ES-I3 (cell line): Measurements from ENCODE around the gene PAX7.
"Not testable (repeated sequence)": the region's sequence is repeated elsewhere in the genome, so short reads cannot be mapped to it uniquely, and the experiment has no call there.

ENCODE experiments used
- H3K36me3 ChIP-seq: 2 replicates; pipeline ENCODE4 v1.6.1; 2013; ENCODE audit warnings: mild to moderate bottlenecking, low read length, control low read depth, moderate library complexity; ENCODE audit not compliant: insufficient read depth
- H3K4me1 ChIP-seq: 2 replicates; pipeline ENCODE4 v1.6.1; 2013; ENCODE audit warnings: mild to moderate bottlenecking, control low read depth, low read length; ENCODE audit not compliant: insufficient read depth
- H3K9ac ChIP-seq: 2 replicates; pipeline ENCODE4 v1.6.1; 2013; ENCODE audit warnings: low read depth, mild to moderate bottlenecking, low read length, moderate library complexity
- H3K9me3 ChIP-seq: 2 replicates; pipeline ENCODE4 v1.6.1; 2013; ENCODE audit warnings: mild to moderate bottlenecking, low read length, moderate library complexity; ENCODE audit not compliant: control insufficient read depth, insufficient read depth

PAX7 gene

GRCh38 chr1:18630511-18631495, at the start of gene PAX7:
Gene PAX7 (plus strand): TSS chr1:18630846. CDS start chr1:18631604, 758 bp downstream.
- Histone ChIP-seq H3K36me3 (no peaks in the 10 kb centered on the region), H3K4me1 (peaks cover 18% of the 10 kb centered on the region), H3K9me3 (no peaks in the 10 kb centered on the region), H3K9ac (peak within 1 kb of the TSS; percentile 68)

- no peaks in the 10 kb centered on the region for H3K36me3 ChIP-seq
- no peak overlapping the region for H3K9ac ChIP-seq
- peaks cover 8% of the 10 kb centered on the region for H3K4me1 ChIP-seq
- no peaks in the 10 kb centered on the region for H3K9me3 ChIP-seq
Measured at GRCh38 chr1:18581420-18581880, 49.2 kb upstream of the PAX7 start.

- Histone ChIP-seq H3K9ac (no peak overlapping the region), H3K36me3 (no peaks in the 10 kb centered on the region), H3K9me3 (no peaks in the 10 kb centered on the region), H3K4me1 (peaks cover 8% of the 10 kb centered on the region)
Measured at GRCh38 chr1:18582890-18583289, 47.8 kb upstream of the PAX7 start.

GRCh38 chr1:18583326-18583941, 47.2 kb upstream of the PAX7 start:
- Histone ChIP-seq H3K36me3 (no peaks in the 10 kb centered on the region), H3K9me3 (no peaks in the 10 kb centered on the region), H3K9ac (no peak overlapping the region), H3K4me1 (peaks cover 8% of the 10 kb centered on the region)

GRCh38 chr1:18586016-18586415, 44.6 kb upstream of the PAX7 start:
- H3K9me3 ChIP-seq, H3K4me1 ChIP-seq, H3K9ac ChIP-seq, H3K36me3 ChIP-seq: not testable (repeated sequence)

- Histone ChIP-seq H3K9me3 (no peaks in the 10 kb centered on the region), H3K9ac (no peak overlapping the region), H3K36me3 (no peaks in the 10 kb centered on the region), H3K4me1 (peaks cover 8% of the 10 kb centered on the region)
Measured at GRCh38 chr1:18588093-18588492, 42.6 kb upstream of the PAX7 start.

- Histone ChIP-seq H3K4me1 (no peaks in the 10 kb centered on the region), H3K9me3 (no peaks in the 10 kb centered on the region), H3K9ac (no peak overlapping the region), H3K36me3 (no peaks in the 10 kb centered on the region)
Measured at GRCh38 chr1:18592368-18592767, 38.3 kb upstream of the PAX7 start.

- Histone ChIP-seq H3K9ac (no peak overlapping the region), H3K9me3 (no peaks in the 10 kb centered on the region), H3K4me1 (no peaks in the 10 kb centered on the region), H3K36me3 (no peaks in the 10 kb centered on the region)
Measured at GRCh38 chr1:18597160-18598042, 33.2 kb upstream of the PAX7 start.

GRCh38 chr1:18599086-18599485, 31.6 kb upstream of the PAX7 start:
- Histone ChIP-seq H3K36me3 (no peaks in the 10 kb centered on the region), H3K4me1 (peaks cover 10% of the 10 kb centered on the region; the same call in 1 of the 2 replicates), H3K9me3 (no peaks in the 10 kb centered on the region), H3K9ac (peak overlapping the region; percentile 9; the same call in 1 of the 2 replicates)

GRCh38 chr1:18599704-18600103, 30.9 kb upstream of the PAX7 start:
- no peaks in the 10 kb centered on the region for H3K9me3 ChIP-seq
- peaks cover 10% of the 10 kb centered on the region; the same call in 1 of the 2 replicates for H3K4me1 ChIP-seq
- no peak overlapping the region for H3K9ac ChIP-seq
- no peaks in the 10 kb centered on the region for H3K36me3 ChIP-seq

GRCh38 chr1:18602533-18603211, 28.0 kb upstream of the PAX7 start:
- Histone ChIP-seq H3K36me3 (no peaks in the 10 kb centered on the region), H3K9ac (no peak overlapping the region), H3K9me3 (no peaks in the 10 kb centered on the region), H3K4me1 (peaks cover 10% of the 10 kb centered on the region; the same call in 1 of the 2 replicates)

GRCh38 chr1:18603212-18603852, 27.3 kb upstream of the PAX7 start:
- Histone ChIP-seq H3K36me3 (no peaks in the 10 kb centered on the region), H3K4me1 (peaks cover 10% of the 10 kb centered on the region; the same call in 1 of the 2 replicates), H3K9me3 (no peaks in the 10 kb centered on the region), H3K9ac (no peak overlapping the region)
